Natural killer cell treated with Interleukin-12 subunit alpha and Interleukin-12 subunit beta and Interleukin-15 and Interleukin-18, amount 100 ng/mL, for 72 hours (primary cell): ENCODE results near the gene KRTAP8-1. TPM values are rescaled to one million over a fixed set of nuclear protein-coding genes. Genes with fewer than 3 reads are reported as not detected.

Source experiments
- total RNA-seq, 2 donors: library from RNA; stranded (reverse); gene quantifications; one replicate each; pipeline ENCODE4 v1.2.3, GENCODE V29; 2022

The KRTAP8-1 gene
- total RNA-seq, 2 donors from 2014 or later: not detected

Other genes starting within 250 kb of the KRTAP8-1 start
- gene KRTAP22-2, start 222.9 kb downstream of the KRTAP8-1 start, total RNA-seq: not detected
- gene KRTAP6-3, start 220.8 kb downstream of the KRTAP8-1 start, total RNA-seq: not detected
- gene KRTAP6-2, start 214.4 kb downstream of the KRTAP8-1 start, total RNA-seq: not detected
- not detected for gene KRTAP22-1, start 212.2 kb downstream of the KRTAP8-1 start, total RNA-seq
- not detected for gene KRTAP6-1, start 199.3 kb downstream of the KRTAP8-1 start, total RNA-seq
- gene KRTAP20-1, start 196.8 kb downstream of the KRTAP8-1 start, total RNA-seq: not detected
- not detected for gene KRTAP20-4, start 192.6 kb downstream of the KRTAP8-1 start, total RNA-seq
- not detected for gene KRTAP20-2, start 178.1 kb downstream of the KRTAP8-1 start, total RNA-seq
- gene KRTAP20-3, start 170.4 kb downstream of the KRTAP8-1 start, total RNA-seq: not detected
- not detected for gene KRTAP21-3, start 94.5 kb downstream of the KRTAP8-1 start, total RNA-seq
- gene KRTAP21-2, start 66.0 kb downstream of the KRTAP8-1 start, total RNA-seq: not detected
- gene KRTAP21-1, start 57.8 kb downstream of the KRTAP8-1 start, total RNA-seq: not detected
- gene KRTAP7-1, start 16.5 kb upstream of the KRTAP8-1 start, total RNA-seq: not detected
- not detected for gene KRTAP11-1, start 68.3 kb upstream of the KRTAP8-1 start, total RNA-seq
- gene KRTAP19-8, start 225.2 kb upstream of the KRTAP8-1 start, total RNA-seq: not detected